T-helper 2 cell treated with Interferon-gamma antibody and Interleukin-4, amounts not matched to agents 5 μg/mL and 100 μg/mL, for 36 hours (primary cell): ENCODE data around the gene PBXIP1.
A peak's percentile ranks its signal among the peaks of the same experiment; 100 is the strongest.

Source experiments
- DNase-seq: peaks from one replicate; pipeline ENCODE4 v3.0.0; 2021; ENCODE audit warnings: low spot score
- H3K27ac Mint-ChIP-seq: one replicate; pipeline ENCODE4 v1.8.0; 2021; ENCODE audit warnings: mild to moderate bottlenecking, mixed read lengths
- H3K27me3 Mint-ChIP-seq: one replicate; pipeline ENCODE4 v1.8.0; 2021; ENCODE audit warnings: low read depth, mixed read lengths
- H3K36me3 Mint-ChIP-seq: one replicate; pipeline ENCODE4 v1.8.0; 2021; ENCODE audit warnings: low read depth, mixed read lengths
- H3K4me1 Mint-ChIP-seq: one replicate; pipeline ENCODE4 v1.8.0; 2021; ENCODE audit warnings: low read depth, mixed read lengths
- H3K4me3 Mint-ChIP-seq: one replicate; pipeline ENCODE4 v1.8.0; 2022; ENCODE audit warnings: mild to moderate bottlenecking, moderate library complexity, mixed read lengths
- H3K9me3 Mint-ChIP-seq: one replicate; pipeline ENCODE4 v1.8.0; 2021; ENCODE audit warnings: mixed read lengths

PBXIP1 gene

DNA sequence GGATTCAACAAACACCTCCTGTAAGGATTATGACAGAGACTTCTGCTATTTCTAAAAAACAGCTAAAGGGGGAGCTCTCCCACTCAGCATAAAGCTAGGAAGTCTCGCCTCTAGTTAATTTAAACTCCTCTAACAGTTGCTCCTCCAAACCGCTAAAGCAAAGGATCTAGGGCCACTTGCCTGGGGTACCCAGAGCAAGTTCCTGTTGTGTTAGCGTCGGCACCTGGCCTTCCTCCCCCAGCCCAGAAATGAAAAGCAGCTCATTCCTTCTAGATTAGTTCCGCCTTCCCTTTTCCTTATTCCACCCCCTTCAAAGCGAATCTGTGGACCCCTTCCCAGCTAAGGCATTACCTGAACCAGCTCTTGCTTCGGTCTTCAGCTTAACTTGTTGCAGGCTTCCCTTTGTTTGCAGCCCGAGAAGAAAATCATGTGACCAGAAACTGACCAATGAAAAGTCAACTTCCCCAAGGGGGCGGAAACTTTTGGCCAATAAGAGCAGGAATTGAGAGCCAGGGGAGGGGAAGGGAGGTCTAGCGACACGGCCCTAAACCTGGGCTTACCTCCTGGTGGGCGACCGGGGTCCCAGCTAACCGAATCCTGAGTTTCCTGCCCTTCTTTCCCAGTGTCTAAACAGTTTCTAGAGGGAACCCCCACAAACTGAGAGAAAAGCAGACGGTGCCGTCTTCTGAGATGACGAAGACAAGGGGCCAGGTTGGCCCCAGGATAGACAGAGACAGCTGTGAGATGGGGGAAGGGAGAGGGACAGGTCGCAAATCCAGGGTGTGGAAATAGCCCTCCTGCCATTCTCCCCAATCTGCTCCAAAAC, at the start of gene PBXIP1:
TSS of gene PBXIP1 (minus strand) at position 382 of the 826 bp plus-strand sequence. CDS start 2,378 bp downstream, outside the sequence.
- H3K4me1 Mint-ChIP-seq: peaks cover 67% of the 10 kb centered on the region

DNA sequence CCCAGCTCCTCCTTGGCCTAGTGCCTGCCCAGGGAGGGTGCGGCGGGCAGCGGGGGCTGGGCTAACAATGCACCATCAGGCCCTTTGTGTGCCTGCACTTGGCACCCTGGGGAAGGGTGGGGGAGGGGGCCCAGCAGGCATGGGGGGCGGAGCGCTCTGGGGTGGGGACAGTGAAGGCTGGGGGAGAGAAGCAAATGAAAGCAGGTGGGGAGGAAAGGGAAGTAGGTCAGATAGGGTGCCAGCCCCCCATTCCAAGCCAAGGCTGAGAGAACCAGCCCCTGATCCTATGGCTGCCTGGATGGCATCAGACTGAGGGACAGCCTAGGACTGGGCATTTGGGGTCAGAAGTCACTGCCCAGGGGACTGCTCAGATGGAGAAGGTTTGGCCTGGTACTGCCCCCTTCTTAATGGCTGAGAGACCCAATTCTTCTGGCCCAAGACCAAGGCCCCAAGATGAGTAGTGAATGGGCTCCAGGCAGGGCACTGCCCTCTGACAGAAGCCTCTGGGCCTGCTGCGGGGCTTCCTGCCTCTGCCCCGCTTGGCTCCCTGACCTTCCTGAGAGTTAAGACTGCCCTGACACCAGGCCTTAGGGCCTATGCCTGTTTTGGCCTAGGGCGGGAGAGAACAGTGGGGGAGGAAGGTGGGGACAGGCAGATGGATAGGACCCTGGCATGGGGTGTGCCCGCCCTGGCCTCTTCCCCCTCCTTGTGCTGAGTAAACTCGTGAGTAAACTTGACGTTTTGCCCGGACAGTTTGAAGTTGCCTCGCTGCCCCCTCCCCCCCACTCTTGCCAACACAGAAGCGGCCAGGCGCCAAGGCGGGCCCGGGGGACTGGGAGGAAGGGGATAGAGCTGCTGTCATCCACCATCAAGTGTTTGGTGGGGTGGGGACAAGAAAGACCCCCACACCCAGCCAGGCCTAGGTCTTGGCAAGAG, 49.4 kb upstream of the PBXIP1 start:
- Mint-ChIP-seq H3K4me1 (peaks cover 37% of the 10 kb centered on the region), H3K9me3 (no peaks in the 10 kb centered on the region), H3K4me3 (peak overlapping the region; percentile 85), H3K36me3 (peaks cover 22% of the 10 kb centered on the region), H3K27ac (peak overlapping the region; percentile 96), H3K27me3 (no peaks in the 10 kb centered on the region)
- no peak for DNase-seq

More for the DNA sequence above, at the start of gene PBXIP1:
- no peaks in the 10 kb centered on the region for H3K27me3 Mint-ChIP-seq
- H3K4me3 Mint-ChIP-seq: peak within 1 kb of the TSS; percentile 98
- peaks cover 33% of the 10 kb centered on the region for H3K36me3 Mint-ChIP-seq
- peak within 1 kb of the TSS; percentile 99 for H3K27ac Mint-ChIP-seq
- H3K9me3 Mint-ChIP-seq: no peaks in the 10 kb centered on the region
- peak; percentile 84 for DNase-seq

GRCh38 chr1:155004352-155005075, 48.6 kb upstream of the PBXIP1 start:
- Mint-ChIP-seq H3K27me3 (no peaks in the 10 kb centered on the region), H3K4me3 (peak overlapping the region; percentile 84), H3K36me3 (peaks cover 13% of the 10 kb centered on the region), H3K9me3 (no peaks in the 10 kb centered on the region), H3K4me1 (peaks cover 39% of the 10 kb centered on the region), H3K27ac (peak overlapping the region; percentile 91)
- no peak for DNase-seq

DNA sequence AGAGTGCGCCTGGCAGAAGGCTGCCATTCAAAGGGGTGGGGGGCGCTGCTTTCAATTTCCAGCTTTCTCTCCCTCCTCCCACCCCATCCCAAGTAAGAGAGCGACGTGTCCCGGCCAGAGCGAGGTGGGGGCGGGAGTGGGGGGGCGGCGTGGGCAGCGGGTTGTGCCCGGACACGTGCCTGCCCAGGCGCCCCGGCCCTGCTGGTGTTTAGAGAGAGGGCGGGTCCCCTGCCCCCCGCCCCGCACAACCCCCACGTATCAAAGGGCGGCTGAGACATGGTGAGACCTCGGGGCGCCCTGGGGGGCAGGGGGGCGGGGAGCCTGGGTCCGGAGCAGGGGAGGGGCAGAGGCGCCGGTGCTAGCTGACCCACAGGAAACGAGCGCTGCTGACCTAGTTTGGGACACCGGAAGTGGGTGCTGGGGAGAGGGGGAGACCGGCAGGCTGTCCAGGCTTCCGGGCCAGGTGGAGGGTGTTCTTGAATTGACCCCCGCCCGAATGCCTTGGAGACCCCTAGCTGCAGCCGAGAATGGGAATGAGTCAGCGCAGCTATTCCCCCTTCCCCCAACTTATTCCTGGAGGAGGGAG, 48.0 kb upstream of the PBXIP1 start:
- H3K36me3 Mint-ChIP-seq: peaks cover 10% of the 10 kb centered on the region
- H3K27ac Mint-ChIP-seq: peak overlapping the region; percentile 91
- H3K4me1 Mint-ChIP-seq: peaks cover 43% of the 10 kb centered on the region
- no peak for DNase-seq
- H3K9me3 Mint-ChIP-seq: no peaks in the 10 kb centered on the region
- H3K27me3 Mint-ChIP-seq: no peaks in the 10 kb centered on the region
- peak overlapping the region; percentile 84 for H3K4me3 Mint-ChIP-seq

DNA sequence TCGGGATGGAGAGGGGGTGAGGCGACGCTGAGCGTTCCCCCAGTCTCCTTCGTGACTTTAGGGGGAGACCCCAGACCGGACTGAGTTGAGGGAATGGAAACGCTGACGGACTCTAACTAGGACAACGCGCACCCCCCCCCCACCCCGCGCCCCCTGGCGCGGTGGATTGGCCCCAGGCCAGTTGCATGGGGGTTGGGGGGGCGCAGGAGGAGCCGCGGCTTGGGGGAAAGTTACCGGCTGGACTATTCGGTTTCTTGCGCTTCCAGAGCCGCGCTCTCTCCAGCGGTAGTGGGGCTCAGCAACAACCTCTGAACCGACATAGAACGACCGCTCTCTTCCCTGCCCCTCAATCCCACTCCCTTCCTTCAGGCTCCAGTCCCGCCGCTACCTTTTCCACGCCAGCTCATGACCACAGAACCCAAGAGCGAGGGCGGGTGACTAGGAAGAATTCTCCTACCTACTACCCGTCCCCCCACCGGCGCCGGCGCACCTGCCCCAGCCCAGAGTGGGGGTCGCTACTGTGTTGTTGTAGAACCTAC, 47.4 kb upstream of the PBXIP1 start:
- no peaks in the 10 kb centered on the region for H3K27me3 Mint-ChIP-seq
- H3K9me3 Mint-ChIP-seq: no peaks in the 10 kb centered on the region
- peak overlapping the region; percentile 91 for H3K27ac Mint-ChIP-seq
- H3K36me3 Mint-ChIP-seq: peaks cover 7% of the 10 kb centered on the region
- peaks cover 41% of the 10 kb centered on the region for H3K4me1 Mint-ChIP-seq
- no peak for DNase-seq
- peak overlapping the region; percentile 84 for H3K4me3 Mint-ChIP-seq

DNA sequence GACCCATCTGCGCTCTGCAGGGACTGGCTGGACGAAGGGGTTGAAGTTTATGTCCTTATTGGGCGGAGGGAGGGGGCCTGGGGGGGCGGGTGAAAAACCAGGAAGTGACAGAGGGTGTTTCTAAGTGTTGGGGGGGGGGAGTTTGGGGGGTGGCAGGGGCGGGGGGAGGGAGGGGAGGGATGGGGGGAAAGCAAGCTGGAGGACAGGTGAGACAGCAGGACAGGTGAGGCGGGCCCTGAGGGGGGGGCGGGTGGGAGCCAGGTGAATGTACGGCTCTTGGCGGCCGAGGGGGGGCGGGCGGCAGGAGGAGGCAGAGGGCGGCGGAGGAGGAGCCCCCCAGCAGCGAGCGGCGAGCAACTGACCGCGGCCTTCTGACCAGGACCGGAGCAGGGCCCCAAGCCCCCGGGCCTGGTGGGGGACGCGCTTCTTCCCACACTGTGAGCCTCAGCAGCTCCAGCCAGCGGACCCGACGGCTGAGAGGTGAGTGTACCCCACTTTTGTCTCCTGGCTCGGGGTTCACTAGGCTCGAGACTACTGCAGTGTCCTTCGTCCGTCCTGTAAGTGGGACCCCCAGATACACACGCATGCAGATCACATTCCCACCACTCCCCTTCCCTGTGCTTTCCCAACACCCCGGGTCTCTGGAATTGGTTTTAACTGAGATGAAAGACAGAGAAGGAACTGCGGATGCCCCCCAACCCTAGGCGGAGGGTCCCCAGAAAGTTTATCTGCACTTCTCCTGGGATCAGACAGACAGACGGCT, 46.7 kb upstream of the PBXIP1 start, which contains the start of gene ZBTB7B:
TSS of gene ZBTB7B (plus strand) at position 339 of the 763 bp plus-strand sequence. CDS start 11,859 bp downstream, outside the sequence.
- no peak for DNase-seq
- H3K36me3 Mint-ChIP-seq: peaks cover 7% of the 10 kb centered on the region
- peak within 1 kb of the TSS; percentile 99 for H3K4me3 Mint-ChIP-seq
- peaks cover 46% of the 10 kb centered on the region for H3K4me1 Mint-ChIP-seq
- no peaks in the 10 kb centered on the region for H3K27me3 Mint-ChIP-seq
- peak within 1 kb of the TSS; percentile 93 for H3K27ac Mint-ChIP-seq
- H3K9me3 Mint-ChIP-seq: no peaks in the 10 kb centered on the region

- peak overlapping the region; percentile 93 for H3K27ac Mint-ChIP-seq
- H3K4me3 Mint-ChIP-seq: peak overlapping the region; percentile 99
- H3K36me3 Mint-ChIP-seq: peaks cover 7% of the 10 kb centered on the region
- no peaks in the 10 kb centered on the region for H3K27me3 Mint-ChIP-seq
- no peaks in the 10 kb centered on the region for H3K9me3 Mint-ChIP-seq
- peaks cover 47% of the 10 kb centered on the region for H3K4me1 Mint-ChIP-seq
- DNase-seq: peak; percentile 99
Measured at GRCh38 chr1:155001675-155002463, 46.0 kb upstream of the PBXIP1 start.

GRCh38 chr1:155001425-155001674, 45.5 kb upstream of the PBXIP1 start:
- Mint-ChIP-seq H3K4me3 (peak overlapping the region; percentile 99), H3K36me3 (peaks cover 7% of the 10 kb centered on the region), H3K9me3 (no peaks in the 10 kb centered on the region), H3K27me3 (no peaks in the 10 kb centered on the region), H3K4me1 (peaks cover 42% of the 10 kb centered on the region), H3K27ac (peak overlapping the region; percentile 93)
- DNase-seq: no peak

- peak overlapping the region; percentile 93 for H3K27ac Mint-ChIP-seq
Measured at GRCh38 chr1:155000726-155001424, 45.0 kb upstream of the PBXIP1 start.

GRCh38 chr1:155000411-155000725, 44.5 kb upstream of the PBXIP1 start:
- Mint-ChIP-seq H3K36me3 (peaks cover 7% of the 10 kb centered on the region), H3K9me3 (no peaks in the 10 kb centered on the region), H3K4me1 (peaks cover 35% of the 10 kb centered on the region), H3K27ac (peak overlapping the region; percentile 93), H3K4me3 (peak overlapping the region; percentile 99), H3K27me3 (no peaks in the 10 kb centered on the region)
- no peak for DNase-seq

More at GRCh38 chr1:155000726-155001424, 45.0 kb upstream of the PBXIP1 start:
- Mint-ChIP-seq H3K36me3 (peaks cover 7% of the 10 kb centered on the region), H3K4me3 (peak overlapping the region; percentile 99), H3K4me1 (peaks cover 38% of the 10 kb centered on the region), H3K27me3 (no peaks in the 10 kb centered on the region), H3K9me3 (no peaks in the 10 kb centered on the region)
- peak; percentile 90 for DNase-seq

DNA sequence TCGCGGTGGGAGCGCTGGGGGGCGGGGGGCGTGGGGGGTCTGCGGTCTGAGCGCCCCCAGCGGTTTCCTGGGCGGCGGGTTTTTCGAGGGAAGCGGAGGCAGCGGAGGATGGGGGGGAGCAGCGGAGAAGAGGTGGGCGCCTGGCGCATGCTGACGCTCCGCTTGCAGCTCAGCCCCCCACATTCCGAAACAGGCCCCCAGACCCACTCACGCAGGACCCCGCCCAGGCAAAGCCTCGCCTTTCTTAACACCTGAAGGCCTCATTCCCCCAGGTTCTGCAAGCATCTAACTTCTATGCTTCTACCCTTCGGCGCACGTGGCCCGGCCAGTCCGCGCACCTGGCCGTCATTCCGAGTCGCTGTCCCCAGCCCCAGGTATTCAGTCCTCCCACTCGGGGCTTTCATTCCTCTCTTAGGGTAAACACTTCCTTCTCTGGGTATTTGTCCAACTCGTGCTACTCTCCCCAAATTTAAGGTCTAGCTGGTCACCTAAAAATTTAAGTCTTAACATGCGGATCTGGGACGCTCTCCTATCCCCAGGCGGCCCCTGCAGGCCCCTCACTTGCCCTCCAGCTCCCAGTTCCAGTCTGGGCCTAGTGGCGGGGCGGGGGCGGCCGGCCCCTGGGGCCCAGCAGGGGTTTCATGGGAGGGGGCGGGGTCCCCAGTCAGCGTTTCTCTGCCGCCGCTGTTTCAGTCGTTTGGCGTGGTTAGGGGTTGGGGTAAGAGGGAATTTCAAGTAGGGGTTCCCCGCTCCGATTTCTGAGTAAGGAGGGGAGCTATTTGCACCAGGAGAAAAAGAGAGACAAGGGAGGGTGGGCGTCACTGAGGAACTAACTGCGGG, 43.9 kb upstream of the PBXIP1 start:
- Mint-ChIP-seq H3K36me3 (peaks cover 7% of the 10 kb centered on the region), H3K27me3 (no peaks in the 10 kb centered on the region), H3K9me3 (no peaks in the 10 kb centered on the region), H3K27ac (peak overlapping the region; percentile 93), H3K4me3 (peak overlapping the region; percentile 99), H3K4me1 (peaks cover 34% of the 10 kb centered on the region)
- DNase-seq: peak; percentile 83
